ENCODE data around the gene MAEA.

The MAEA gene

DNA sequence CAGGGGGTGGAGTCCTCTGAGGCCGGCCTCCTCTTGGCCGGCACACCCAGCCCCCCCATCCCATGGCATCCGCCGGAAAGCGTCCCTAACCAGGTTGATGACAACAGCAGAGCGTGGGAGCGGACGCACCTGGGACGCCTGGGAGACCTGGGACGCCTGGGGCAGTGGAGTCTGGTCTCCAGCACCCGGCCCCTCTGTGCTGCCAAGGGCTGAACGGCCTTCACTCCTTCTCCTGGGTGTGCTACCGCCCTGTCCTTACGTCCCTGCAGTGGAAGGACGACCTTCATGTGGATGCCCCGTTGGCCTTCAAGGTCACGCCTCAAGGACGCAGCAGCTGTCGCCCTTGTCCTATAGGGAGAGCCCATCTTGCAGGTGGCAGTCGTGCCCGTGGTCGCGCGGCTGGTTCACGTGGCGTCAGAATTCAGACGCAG, 89.7 kb downstream of the MAEA start:
- H3K4me3 ChIP-seq (ENCODE audit: low read depth, low read length) = no peak overlapping the region
- TF ChIP-seq, protein P1, sequence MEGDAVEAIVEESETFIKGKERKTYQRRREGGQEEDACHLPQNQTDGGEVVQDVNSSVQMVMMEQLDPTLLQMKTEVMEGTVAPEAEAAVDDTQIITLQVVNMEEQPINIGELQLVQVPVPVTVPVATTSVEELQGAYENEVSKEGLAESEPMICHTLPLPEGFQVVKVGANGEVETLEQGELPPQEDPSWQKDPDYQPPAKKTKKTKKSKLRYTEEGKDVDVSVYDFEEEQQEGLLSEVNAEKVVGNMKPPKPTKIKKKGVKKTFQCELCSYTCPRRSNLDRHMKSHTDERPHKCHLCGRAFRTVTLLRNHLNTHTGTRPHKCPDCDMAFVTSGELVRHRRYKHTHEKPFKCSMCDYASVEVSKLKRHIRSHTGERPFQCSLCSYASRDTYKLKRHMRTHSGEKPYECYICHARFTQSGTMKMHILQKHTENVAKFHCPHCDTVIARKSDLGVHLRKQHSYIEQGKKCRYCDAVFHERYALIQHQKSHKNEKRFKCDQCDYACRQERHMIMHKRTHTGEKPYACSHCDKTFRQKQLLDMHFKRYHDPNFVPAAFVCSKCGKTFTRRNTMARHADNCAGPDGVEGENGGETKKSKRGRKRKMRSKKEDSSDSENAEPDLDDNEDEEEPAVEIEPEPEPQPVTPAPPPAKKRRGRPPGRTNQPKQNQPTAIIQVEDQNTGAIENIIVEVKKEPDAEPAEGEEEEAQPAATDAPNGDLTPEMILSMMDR (IDR thresholded peaks at IDR 0.05; ENCODE audit: low read depth, low read length) = no peak

DNA sequence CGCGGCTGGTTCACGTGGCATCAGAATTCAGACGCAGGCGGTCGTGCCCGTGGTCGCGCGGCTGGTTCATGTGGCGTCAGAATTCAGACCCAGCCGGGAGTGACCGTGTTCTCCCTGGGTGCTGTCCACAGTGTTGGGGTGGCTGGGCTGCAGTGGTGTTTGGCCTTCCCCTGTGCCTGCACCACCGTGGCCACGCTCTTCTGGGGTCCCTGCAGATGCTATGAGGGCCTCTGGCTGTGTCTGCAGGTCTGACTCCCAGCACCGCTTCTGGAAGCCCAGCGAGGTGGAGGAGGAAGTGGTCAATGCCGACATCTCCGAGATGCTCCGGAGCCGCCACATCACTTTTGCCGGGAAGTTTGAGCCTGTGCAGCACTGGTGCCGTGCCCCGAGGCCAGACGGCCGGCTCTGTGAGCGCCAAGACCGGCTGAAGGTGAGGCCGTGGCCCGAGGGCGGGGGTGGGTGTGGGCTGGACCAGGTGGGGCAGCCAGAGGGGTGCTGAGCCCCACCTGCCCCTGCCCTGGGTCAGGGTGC, 90.2 kb downstream of the MAEA start:
- TF ChIP-seq, protein P1 (IDR thresholded peaks at IDR 0.05; ENCODE audit: low read depth, low read length) = no peak
- no peak overlapping the region for H3K4me3 ChIP-seq (ENCODE audit: low read depth, low read length)

DNA sequence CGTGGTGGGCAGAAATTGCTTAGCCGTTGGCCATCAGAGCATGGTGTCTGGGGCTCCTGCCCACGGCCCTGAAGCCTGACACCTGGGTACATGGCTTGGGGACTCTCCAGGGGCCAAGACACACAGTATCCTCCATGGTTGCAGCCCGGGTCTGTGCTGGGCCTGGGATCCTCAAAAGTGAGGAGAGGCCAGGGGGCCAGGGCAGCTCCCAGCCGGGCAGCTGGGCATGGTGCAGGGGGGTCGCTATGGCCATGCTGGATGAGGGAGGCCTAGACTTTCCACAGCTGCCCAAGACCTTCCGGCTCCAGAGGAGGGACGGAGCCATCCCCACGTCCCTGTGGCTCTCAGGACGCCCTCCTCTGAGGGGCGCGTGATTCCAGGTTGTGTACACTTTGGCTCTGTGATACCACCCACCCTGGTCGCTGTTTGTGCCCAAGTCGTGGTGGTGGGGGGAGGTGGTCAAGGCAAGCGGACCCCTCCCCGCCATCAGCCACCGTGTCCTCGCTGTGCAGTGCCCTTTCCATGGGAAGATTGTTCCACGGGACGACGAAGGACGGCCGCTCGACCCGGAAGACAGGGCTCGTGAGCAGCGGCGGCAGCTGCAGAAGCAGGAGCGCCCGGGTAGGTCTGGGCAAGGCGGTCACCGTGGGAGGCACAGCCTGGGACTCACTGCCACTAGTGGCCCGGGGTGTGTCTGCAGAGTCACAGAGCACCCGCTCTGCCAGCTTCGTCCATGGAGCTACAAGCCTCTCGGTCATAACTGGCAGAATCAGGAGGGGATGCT, 90.9 kb downstream of the MAEA start:
- TF ChIP-seq, protein P1 (IDR thresholded peaks at IDR 0.05; ENCODE audit: low read depth, low read length) = no peak
- no peak overlapping the region for H3K4me3 ChIP-seq (ENCODE audit: low read depth, low read length)

DNA sequence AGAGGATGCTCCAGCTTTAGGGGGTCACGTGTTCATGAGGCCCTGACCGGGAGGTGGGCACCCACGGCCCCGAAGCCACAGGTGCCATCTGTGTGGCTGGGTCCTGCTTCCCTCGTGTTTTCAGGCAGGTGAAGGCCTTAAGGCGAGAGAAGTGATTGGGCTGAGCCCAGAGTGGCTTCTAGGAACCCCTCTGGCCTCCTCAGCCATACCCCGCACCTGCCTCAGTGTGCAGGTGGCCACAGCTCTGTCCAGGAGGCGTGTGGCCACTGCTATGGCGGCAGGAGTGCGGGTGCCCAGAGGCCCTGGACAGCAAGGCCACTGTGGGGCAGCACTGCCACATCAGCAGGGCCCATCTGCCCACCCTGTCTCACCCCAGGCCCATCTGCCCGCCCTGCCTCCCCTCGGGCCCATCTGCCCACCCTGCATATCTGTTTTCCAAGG, 91.5 kb downstream of the MAEA start:
- no peak overlapping the region for H3K4me3 ChIP-seq (ENCODE audit: low read depth, low read length)
- TF ChIP-seq, protein P1 (IDR thresholded peaks at IDR 0.05; ENCODE audit: low read depth, low read length) = no peak

DNA sequence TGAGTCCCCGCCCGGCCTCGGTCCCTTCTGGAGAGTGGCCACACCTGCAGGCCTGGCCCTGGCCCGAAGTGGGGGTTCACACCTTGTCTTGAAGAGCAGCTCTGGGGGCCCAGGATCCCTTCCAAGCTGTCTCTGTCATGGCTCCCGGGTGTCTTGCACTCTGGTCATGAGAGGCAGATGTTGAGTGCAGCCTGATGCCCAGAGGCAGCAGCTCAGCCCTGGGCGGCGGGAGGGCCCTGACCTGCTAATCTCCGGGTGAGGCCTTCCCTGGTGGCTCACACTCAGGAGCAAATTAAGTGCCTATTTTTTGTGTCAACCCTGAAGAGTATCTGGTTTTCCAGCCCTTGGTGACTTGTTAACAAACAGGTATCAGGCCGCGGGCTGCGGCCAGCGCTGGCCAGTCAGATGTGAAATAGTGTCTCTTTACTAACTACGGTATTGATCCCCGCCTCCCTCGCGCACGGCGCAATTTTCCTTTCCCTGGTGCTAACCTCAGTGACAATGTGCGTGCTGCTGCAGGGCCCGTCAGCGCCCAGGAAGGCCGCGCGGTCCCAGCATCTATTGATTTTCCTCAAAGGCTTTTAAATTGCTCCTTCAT, 92.4 kb downstream of the MAEA start:
- TF ChIP-seq, protein P1 (IDR thresholded peaks at IDR 0.05; ENCODE audit: low read depth, low read length) = no peak

DNA sequence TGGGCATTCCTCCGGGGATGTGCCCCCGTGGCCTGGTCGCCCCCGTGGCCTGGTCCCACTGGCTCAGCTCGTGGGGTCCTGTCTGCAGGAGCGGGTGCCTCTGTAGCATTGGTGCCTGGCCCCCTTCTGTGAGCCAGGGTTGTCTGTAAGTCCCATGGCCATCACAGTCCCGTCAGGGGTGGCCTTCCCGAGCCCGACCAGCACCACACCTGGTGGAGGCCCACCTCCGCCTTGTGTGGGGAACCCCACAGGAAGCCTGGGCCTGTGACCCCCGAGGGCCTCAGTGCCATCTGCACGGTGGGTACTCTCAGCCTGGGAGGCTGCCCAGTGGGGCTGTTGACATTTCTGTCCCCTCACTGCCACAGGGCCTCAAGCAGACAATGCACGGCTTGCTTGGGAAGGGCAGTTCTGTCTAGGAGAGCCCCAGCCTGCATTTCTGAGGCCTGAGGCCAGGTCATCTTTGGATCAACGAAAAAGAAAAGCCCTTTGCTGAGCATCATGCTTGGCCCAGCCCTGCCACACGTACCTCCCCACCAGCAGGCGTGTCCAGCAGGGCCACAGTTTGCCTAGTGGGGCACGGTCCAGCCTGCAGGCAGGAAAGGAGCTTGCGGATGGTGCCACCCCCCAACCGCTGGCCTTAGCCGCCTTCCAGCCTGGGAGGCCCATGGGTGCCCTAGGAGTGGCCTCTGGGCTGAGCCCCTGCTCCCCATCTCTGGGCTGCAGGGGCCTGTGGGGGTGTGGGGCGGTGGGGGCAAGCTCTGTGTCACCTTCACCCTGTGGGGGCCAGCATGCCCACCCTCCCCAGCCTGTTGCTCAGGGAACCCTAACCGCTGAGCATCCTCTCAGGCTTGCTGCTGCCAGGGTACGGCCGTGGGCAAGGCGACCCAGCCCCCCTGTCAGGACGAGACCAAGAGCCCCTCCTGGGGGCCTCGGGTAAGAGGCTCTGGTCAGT, 93.4 kb downstream of the MAEA start:
- TF ChIP-seq, protein P1 (IDR thresholded peaks at IDR 0.05; ENCODE audit: low read depth, low read length) = no peak
- H3K4me3 ChIP-seq (ENCODE audit: low read depth, low read length) = no peak overlapping the region

More for the DNA sequence above, 92.4 kb downstream of the MAEA start:
- H3K4me3 ChIP-seq (ENCODE audit: low read depth, low read length) = no peak overlapping the region

Measured in WI38 (cell line).